GM21423 (cell line): ENCODE data around the gene TMCC3.
A peak's percentile ranks its signal among the peaks of the same experiment; 100 is the strongest.

ENCODE experiments used
- ATAC-seq: cut with Tn5 transposase; IDR thresholded peaks from one replicate; pipeline ENCODE4 v1.9.1; 2021; ENCODE audit warnings: mild to moderate bottlenecking, moderate library complexity; ENCODE audit not compliant: unreplicated experiment

TMCC3 gene

DNA sequence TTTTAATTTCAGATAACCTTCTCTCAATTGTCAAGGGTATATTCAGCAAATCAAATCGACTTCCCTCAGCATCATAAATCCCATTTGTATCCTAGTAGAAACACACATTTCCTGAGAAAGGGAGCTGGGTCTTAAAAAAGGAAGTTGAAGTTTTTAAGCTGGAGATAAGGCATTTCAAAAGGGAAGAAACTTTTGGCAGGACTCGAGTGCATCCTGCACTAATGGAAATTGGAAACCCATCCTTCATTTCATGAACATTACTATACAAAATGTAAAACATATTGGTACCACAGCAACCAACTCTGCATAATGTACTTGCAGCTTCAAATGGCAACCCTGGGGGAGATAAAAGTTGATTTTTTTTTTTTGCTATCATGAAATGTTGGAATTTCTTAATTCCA, 23.7 kb upstream of the TMCC3 start:
- ATAC-seq = no peak

DNA sequence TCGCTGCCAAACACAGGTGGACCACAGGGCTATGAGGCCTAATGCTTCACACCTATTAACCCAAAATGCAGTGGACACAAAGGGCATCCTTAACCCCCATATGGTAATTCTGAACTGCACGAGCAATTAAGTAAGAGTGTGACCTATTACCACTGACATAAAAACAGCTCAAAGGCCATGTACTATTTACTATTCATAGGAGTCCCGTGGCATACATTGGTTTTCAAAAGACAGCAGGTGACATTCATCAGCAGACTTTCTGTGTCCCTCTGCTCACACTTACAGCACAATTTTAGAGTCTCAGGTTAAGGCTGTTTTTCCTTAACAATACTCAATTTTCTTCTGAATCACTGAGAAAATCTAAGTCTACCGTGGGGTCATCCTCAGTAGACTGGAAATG, 23.1 kb upstream of the TMCC3 start:
- ATAC-seq = no peak

DNA sequence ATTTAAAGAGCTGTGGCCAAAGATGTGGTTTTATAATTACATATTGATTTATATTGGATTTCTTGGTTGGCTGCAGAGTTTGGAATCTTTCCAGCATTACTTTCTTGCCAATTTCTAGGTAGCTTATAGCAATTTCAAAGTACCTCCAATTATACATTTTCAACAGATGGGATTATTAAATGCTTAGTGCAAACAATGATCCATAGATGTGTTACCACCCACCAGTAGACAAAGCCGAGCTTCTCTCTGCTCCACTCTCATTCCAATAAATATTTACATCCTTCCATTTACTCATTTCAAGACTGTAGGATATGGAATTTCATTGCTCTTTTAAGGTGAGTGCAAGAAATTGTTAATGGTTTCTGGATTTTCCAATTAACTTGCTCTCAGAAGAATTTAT, 21.6 kb upstream of the TMCC3 start:
- ATAC-seq = no peak

- no peak for ATAC-seq
Measured at GRCh38 chr12:94670898-94671297, 20.5 kb upstream of the TMCC3 start.

DNA sequence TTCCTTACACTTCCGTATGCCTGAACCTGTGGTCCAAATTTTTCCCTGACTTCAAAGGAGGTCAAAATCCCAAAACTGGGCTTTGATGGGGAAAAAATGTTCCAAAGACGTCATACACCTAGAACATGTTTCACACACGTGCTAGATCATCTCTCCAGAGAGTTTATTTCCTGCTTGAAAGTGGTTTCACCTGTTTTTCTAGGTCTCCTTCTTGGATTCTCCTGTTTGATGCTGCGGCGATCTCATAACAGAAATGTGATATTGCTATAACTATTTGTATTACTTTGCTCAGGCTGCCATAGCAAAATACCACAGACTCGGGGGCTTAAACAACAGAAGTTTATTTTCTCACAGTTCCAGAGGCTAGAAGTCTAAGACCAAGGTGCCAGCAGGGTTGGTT, 19.7 kb upstream of the TMCC3 start:
- ATAC-seq = no peak

DNA sequence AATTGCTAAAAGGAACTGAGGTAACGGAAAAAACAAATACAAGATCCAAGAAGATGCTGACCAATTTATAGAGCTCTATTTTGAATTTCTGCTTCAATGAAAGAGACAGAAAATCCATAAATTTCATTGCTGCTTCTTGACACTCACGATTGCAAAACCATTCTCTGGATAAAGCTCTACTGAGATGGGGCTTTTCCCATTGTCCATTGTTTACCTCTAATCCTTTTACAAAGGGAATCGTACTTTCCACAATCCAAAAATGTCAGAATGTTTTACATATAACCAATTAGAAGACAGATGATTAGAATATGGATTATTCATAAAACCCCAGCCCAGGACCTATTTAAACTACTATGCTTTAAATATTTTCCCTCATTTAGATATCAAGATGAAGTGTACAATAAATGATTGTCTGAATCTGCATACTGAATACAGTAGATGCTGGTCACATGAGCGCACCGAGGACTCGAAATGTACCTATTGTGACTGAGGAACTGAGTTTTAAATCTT, 16.7 kb upstream of the TMCC3 start:
- no peak for ATAC-seq

GRCh38 chr12:94666158-94666557, 15.8 kb upstream of the TMCC3 start:
- ATAC-seq = no peak

DNA sequence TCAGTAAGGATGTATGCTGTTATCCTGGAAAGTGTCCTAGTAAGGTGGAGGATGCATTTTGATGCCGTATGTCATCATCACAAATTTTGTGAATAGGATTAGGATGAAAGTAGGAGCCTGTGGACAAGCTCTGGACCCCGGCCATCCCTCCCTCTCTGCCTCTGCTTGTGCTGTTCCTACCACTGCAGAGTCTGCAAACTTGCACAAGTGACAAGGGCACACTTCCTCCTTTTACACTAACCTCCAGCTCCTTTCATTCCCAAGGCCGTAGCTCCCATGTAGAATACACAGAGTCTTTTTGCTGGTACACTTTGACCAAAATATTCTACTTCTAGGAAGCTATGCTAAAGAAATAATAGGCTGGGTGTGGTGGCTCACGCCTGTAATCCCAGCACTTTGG, 13.3 kb upstream of the TMCC3 start:
- ATAC-seq = no peak

DNA sequence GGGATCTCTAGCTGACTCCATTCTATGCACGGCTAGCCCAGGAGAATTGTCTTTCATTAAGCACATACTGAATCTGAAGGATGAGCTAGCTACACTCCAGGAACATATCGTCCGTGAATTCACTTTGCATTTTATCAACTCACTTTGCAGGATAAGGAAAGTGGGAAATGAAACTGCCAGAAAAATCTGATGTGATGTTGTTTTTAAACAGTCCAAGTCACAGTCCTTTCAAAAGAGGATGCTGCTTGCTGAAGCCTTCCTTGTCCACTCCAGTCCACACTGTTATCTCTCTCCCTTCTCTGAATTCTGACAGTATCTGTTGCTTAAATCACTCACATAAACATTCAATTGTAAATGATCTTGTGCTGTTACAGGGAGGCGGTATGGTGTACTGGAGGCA, 12.7 kb upstream of the TMCC3 start:
- ATAC-seq = no peak

DNA sequence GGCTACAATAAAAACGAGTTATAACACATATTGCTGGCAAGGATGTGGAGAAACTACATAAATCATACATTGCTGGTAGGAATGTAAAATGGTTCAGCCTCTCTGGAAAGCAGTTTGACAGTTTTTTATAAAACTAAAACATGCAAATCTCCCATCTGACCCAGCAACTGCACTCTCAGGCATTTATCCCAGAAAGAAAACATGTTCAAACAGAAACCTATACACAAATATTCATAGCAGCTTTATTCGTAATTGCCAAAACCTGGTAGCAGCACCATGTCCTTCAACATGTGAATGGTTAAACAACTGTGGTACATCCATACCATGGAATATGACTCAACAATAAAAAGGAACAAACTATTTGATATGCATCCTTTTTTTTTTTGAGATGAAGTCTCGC, 10.1 kb upstream of the TMCC3 start:
- ATAC-seq = no peak

DNA sequence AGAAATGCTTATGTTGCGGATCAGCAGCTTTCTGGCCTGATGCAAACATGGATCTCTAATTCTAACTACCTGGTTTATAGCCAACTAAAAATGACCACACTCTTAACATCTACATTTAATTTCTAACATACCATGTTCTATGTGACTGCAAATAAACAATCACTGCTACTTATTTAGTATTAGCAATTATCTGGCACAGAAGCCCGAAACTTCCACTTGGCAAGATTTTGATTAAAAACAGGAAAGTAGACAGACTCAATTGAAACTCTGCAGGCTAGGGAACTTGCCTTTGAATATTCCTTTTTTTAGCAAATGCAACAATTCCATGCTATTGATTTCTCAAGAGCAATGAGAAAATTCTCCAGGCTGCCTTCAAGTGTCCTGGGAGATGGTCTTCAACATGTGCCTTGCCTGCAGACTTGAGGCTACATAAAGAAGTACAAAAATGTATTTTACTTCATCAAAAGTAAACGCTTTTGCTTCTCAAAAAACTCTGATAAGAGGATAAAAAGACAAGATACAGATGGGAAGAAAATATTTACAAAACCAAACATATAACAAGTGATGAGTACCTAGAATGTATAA, 9.1 kb upstream of the TMCC3 start:
- ATAC-seq = no peak

DNA sequence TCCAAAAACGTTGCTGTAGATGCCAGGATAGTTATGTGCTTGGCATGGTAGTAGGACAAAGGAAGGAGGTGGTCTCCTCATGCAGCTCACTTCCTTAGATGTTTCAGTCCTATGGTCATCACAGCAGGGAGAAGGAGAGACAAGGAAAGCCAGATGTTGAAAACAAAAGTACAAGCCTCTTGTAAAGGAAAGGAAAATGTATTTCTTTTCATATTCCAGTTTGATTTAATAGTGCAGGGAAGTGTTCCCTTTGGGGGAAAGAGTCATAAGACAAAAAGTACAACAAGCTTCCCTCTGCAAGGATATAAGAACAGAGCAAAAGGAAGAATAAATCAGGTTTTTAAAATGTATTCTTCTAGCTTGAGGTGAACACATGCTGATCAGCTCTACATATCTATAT, 8.6 kb upstream of the TMCC3 start:
- ATAC-seq = no peak

- ATAC-seq = no peak
Measured at GRCh38 chr12:94656556-94656955, 6.2 kb upstream of the TMCC3 start.

DNA sequence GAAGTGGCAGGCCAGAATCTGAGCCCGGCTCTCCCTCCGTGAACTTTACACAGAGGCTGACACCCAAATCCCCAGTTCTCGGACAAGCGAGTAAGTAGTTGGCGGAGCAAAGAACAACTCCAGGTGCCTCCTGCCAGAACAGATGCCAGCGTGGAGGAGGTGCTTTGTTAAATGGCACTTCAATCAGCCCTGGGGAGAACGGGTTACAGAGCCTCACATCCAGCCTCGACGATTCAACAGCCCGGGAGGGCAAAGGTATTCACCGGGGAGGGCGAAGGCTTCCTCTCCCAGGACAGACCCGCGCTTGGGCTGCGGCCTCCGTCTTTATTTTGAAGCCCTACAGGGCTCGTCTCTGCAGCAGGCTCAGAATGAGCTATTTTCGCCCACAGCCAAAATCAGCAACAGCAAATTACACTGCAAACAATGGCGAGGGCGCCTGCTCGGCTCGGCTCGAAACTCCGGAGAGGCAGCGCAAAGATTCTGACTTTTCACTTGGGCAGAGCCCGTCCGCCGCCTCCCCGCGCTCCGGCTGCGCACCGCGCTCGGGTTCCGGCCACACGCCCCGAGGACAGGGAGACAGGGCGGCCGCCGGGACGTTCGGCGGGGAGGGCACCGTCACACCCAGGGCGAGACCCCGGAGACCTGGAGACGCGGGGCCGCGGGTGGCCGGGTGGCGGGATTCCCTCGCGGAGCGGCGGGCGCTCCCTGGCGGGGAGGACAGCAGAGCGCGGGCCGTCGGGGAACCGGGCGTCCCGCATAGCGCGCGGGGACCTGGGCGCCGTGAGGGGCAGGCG, 811 bp downstream of the TMCC3 start:
- ATAC-seq = peak; percentile 46

DNA sequence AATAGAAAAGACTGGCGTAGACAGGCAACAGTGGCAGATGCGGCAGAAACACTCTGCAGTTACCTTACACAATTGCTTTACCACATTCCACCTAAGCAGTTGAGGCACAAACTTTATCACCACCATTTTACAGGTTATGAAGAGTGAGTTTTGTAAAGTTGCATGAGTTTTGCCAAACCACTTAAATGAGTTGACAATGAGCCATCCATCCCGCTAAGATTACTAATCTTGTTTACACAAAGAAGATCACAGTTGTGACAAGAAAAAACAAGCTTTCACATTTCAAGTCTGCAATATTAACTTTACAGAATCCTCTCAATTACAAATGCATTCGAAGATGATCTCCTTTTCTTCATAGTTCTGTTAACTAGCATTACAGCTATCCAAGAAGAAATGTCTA, 1.8 kb downstream of the TMCC3 start:
- ATAC-seq = no peak

GRCh38 chr12:94644141-94644979, 6.0 kb downstream of the TMCC3 start:
- ATAC-seq = peak; percentile 43

GRCh38 chr12:94643606-94644005, 6.8 kb downstream of the TMCC3 start:
- ATAC-seq = no peak

DNA sequence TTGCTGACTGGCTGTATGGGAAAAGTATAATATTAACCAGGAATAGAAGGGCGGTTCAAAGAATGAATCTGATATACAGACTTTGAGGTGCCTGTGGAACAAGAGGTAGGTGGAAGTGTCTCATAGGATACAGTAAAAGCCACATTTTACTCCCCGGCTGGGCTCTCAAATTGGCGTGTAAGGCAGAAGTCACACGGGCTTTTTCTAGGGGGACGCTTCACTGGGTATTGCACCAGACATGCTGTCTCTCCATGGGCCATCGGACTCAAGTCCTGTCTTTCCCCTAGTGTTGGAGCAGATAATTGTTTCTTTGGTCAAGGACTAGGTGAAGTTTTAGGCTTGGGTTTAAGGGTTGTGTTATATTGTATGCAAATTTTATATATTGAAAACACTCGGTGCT, 9.1 kb downstream of the TMCC3 start:
- no peak for ATAC-seq

DNA sequence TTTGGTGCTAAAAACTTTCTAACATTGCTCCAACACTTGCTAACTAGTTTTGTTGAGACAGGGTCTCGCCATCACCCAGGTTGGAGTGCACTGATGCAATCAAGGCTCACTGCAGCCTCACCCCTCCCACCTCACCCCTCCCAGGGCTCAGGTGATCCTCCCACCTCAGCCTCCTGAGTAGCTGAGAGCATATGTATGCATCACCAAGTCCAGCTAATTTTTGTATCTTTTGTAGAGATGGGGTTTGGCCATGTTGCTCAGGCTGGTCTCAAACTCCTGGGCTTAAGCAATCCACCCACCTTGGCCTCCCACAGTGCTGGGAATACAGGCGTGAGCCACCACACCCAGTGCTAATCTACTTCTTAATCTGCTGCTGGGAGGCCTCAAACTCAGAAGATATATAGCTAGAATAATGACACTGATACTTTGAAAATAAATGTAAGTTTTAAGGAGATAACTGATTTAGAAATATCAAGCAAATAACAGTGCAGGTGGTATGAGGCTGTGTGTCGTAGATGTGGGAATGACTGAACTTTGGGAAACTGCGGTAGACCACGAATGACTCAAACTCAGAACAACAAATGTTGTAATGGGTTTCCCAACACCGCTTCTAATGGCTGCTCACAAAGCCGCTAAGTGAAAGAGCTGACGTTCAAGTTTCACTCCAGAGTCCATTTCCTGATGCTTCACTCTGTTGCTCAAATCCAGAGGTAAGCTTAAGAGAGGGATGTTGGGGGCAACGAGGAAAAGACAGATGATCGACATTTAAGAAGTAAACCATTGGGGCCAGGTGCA, 10.0 kb downstream of the TMCC3 start:
- peak; percentile 51 for ATAC-seq

DNA sequence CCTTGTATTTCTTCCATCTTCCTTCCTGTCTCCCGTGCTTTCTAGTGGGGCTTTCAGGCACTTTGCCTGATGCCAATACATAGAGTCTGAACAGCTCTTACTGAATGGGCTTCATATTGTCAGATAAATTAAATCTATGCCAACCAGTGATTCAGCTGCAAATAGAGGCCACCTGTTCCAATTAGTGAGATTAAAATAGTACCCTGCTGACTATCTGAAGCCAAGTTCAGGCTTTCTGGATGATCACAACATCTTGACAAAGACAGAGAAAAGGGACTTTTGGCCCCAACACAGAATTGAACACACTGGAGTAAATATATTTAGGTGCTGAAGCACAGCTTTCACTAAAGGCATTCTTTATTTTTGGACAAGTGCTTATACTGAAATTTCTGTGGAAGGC, 11.8 kb downstream of the TMCC3 start:
- no peak for ATAC-seq
